ENCODE data around the gene SOSTDC1. TPM values are rescaled to one million over a fixed set of nuclear protein-coding genes. Genes with fewer than 3 reads are reported as not detected.

SOSTDC1 gene
- total RNA-seq, 2 experiments from 2014 or later = not detected

DNA sequence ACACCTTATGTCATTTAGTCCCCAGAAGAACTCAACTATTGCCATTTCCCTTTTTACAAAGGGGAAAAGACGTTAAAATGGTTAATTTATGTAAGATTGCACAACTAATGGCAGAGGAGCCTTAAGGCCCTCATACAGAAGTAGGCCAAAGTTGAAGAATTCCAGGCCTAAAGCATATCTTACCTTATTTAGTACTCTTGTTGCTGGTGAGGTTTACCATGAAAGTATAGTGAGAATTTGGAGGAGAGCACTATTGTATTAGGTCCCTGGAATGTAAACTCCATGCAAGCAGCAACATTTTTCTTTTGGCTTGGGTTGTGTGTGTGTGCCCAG, 43.5 kb downstream of the SOSTDC1 start:
- Histone ChIP-seq H3K79me2 (ENCODE audit: insufficient read depth, low read depth, low read length) (no peaks in the 10 kb centered on the region), H3K9me3 (ENCODE audit: low read length) (no peaks in the 10 kb centered on the region), H4K20me1 (ENCODE audit: insufficient read depth, low read length) (no peaks in the 10 kb centered on the region), H3K4me2 (ENCODE audit: low read length) (no peak overlapping the region), H3K36me3 (ENCODE audit: insufficient read depth, low read length) (no peaks in the 10 kb centered on the region), H3K4me3 (ENCODE audit: low read depth, low read length, poor library complexity, severe bottlenecking) (no peak overlapping the region), H3K27ac (ENCODE audit: low read depth, low read length, poor library complexity, severe bottlenecking) (no peak overlapping the region), H3K4me1 (ENCODE audit: insufficient read depth, low read length, poor library complexity, severe bottlenecking) (no peaks in the 10 kb centered on the region), H3K9me2 (ENCODE audit: insufficient read depth, low read length) (no peaks in the 10 kb centered on the region), H2AFZ (ENCODE audit: low read length) (no peak overlapping the region)
- POLR2A ChIA-PET = no interaction called here
- BruUV-seq (replicated peaks) = no TSS peak
- no peak for DNase-seq (ENCODE audit: low spot score)
- intact Hi-C loops (cut with micrococcal nuclease; ENCODE audit: unreplicated experiment) = no loop called here
- CTCF ChIA-PET (ENCODE audit: unreplicated experiment) = no interaction called here
- TF ChIP-seq, protein P1, sequence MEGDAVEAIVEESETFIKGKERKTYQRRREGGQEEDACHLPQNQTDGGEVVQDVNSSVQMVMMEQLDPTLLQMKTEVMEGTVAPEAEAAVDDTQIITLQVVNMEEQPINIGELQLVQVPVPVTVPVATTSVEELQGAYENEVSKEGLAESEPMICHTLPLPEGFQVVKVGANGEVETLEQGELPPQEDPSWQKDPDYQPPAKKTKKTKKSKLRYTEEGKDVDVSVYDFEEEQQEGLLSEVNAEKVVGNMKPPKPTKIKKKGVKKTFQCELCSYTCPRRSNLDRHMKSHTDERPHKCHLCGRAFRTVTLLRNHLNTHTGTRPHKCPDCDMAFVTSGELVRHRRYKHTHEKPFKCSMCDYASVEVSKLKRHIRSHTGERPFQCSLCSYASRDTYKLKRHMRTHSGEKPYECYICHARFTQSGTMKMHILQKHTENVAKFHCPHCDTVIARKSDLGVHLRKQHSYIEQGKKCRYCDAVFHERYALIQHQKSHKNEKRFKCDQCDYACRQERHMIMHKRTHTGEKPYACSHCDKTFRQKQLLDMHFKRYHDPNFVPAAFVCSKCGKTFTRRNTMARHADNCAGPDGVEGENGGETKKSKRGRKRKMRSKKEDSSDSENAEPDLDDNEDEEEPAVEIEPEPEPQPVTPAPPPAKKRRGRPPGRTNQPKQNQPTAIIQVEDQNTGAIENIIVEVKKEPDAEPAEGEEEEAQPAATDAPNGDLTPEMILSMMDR (conservative IDR thresholded peaks at IDR 0.05; ENCODE audit: low read length) = no peak
- no peak for TF ChIP-seq EZH2phosphoT487 (IDR thresholded peaks at IDR 0.05; ENCODE audit: borderline replicate concordance, low read depth, low read length)

DNA sequence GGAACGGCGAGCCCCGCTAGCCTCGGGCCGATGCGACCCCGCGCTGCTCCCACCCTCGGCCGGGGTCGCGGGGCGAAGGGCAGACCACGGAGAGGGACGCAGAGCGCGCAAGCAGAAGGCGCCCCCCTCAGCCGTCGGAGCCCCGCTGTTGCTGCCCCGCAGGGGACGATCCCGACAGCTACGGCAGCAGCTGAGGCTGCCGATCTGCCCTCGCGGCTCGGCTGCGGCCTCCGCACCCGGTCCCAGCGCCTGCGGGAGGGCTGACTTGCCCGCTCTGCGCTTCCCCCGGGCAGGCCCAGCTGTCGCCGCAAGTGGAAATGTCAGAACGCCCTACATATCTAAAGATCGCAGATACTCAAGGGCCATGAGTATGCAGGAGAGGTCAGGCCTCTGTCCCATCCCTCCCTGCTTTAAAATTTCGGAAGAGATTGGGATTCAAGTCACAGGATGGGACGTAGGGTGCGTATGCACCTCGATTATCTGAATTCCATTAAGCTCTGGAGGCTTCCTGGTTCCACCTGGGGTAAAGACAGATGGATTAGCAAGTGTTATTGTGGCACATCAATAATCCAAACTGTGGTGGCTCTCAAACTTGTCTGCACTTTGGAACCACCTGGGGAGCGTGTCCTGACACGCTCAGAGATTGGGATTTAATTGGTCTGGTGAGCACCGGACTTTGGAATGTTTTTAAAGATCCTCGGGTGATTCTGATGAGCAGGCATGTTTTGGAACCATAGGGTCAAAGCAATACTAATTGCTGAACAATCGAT, 44.0 kb downstream of the SOSTDC1 start, which contains the start of gene CRPPA:
Gene CRPPA (minus strand): TSS at position 206 of the 770 bp plus-strand sequence. CDS start 216 bp downstream, outside the sequence.
- BruUV-seq (replicated peaks) = no TSS peak

More for the DNA sequence above, 44.0 kb downstream of the SOSTDC1 start, which contains the start of gene CRPPA:
- POLR2A ChIA-PET = no interaction called here
- no peak for TF ChIP-seq EZH2phosphoT487 (IDR thresholded peaks at IDR 0.05; ENCODE audit: borderline replicate concordance, low read depth, low read length)
- TF ChIP-seq, protein P1 (conservative IDR thresholded peaks at IDR 0.05; ENCODE audit: low read length) = no peak
- no peak within 1 kb of the TSS for H3K27ac ChIP-seq (ENCODE audit: low read depth, low read length, poor library complexity, severe bottlenecking)
- no peaks in the 10 kb centered on the region for H3K79me2 ChIP-seq (ENCODE audit: insufficient read depth, low read depth, low read length)
- H3K9me2 ChIP-seq (ENCODE audit: insufficient read depth, low read length) = no peaks in the 10 kb centered on the region
- no peaks in the 10 kb centered on the region for H3K4me1 ChIP-seq (ENCODE audit: insufficient read depth, low read length, poor library complexity, severe bottlenecking)
- H3K4me2 ChIP-seq (ENCODE audit: low read length) = peak within 1 kb of the TSS; percentile 31; the same call in 1 of the 2 replicates
- H3K4me3 ChIP-seq (ENCODE audit: low read depth, low read length, poor library complexity, severe bottlenecking) = no peak within 1 kb of the TSS
- H3K36me3 ChIP-seq (ENCODE audit: insufficient read depth, low read length) = no peaks in the 10 kb centered on the region
- no peak within 1 kb of the TSS for H2AFZ ChIP-seq (ENCODE audit: low read length)
- CTCF ChIA-PET (ENCODE audit: unreplicated experiment) = no interaction called here
- no peaks in the 10 kb centered on the region for H3K9me3 ChIP-seq (ENCODE audit: low read length)
- no peaks in the 10 kb centered on the region for H4K20me1 ChIP-seq (ENCODE audit: insufficient read depth, low read length)
- no peak for DNase-seq (ENCODE audit: low spot score)
- intact Hi-C loops (cut with micrococcal nuclease; ENCODE audit: unreplicated experiment) = no loop called here
